IPS-11a (cell line): ENCODE results near the gene NTM.

ENCODE experiments used
- H3K4me3 ChIP-seq: one replicate; pipeline ENCODE4 v1.5.1; 2013; ENCODE audit warnings: low read depth, low read length, control low read depth

Gene NTM

GRCh38 chr11:132211479-132211878, 841.1 kb downstream of the NTM start:
- no peak overlapping the region for H3K4me3 ChIP-seq

GRCh38 chr11:132217856-132218255, 847.4 kb downstream of the NTM start:
- H3K4me3 ChIP-seq, result no peak overlapping the region

- H3K4me3 ChIP-seq, result no peak overlapping the region
These were observed 850.1 kb downstream of the NTM start for GRCh38 chr11:132220474-132220873.

- no peak overlapping the region for H3K4me3 ChIP-seq
These were observed 851.9 kb downstream of the NTM start for GRCh38 chr11:132222345-132222744.

GRCh38 chr11:132226522-132226921, 856.1 kb downstream of the NTM start:
- H3K4me3 ChIP-seq, result no peak overlapping the region

GRCh38 chr11:132228746-132229325, 858.4 kb downstream of the NTM start:
- no peak overlapping the region for H3K4me3 ChIP-seq

- no peak overlapping the region for H3K4me3 ChIP-seq
These were observed 861.4 kb downstream of the NTM start for GRCh38 chr11:132231656-132232347.

GRCh38 chr11:132234878-132235277, 864.5 kb downstream of the NTM start:
- no peak overlapping the region for H3K4me3 ChIP-seq

- no peak overlapping the region for H3K4me3 ChIP-seq
These were observed 867.4 kb downstream of the NTM start for GRCh38 chr11:132237781-132238180.

GRCh38 chr11:132238331-132238866, 868.0 kb downstream of the NTM start:
- no peak overlapping the region for H3K4me3 ChIP-seq

GRCh38 chr11:132240374-132240773, 870.0 kb downstream of the NTM start:
- no peak overlapping the region for H3K4me3 ChIP-seq

GRCh38 chr11:132242632-132243031, 872.2 kb downstream of the NTM start:
- H3K4me3 ChIP-seq, result no peak overlapping the region

- no peak overlapping the region for H3K4me3 ChIP-seq
These were observed 874.4 kb downstream of the NTM start for GRCh38 chr11:132244846-132245245.

GRCh38 chr11:132245403-132246385, 875.3 kb downstream of the NTM start:
- no peak overlapping the region for H3K4me3 ChIP-seq

- H3K4me3 ChIP-seq, result no peak overlapping the region
These were observed 878.2 kb downstream of the NTM start for GRCh38 chr11:132248580-132248979.

- H3K4me3 ChIP-seq, result no peak overlapping the region
These were observed 878.8 kb downstream of the NTM start for GRCh38 chr11:132249256-132249655.

- H3K4me3 ChIP-seq, result no peak overlapping the region
These were observed 880.6 kb downstream of the NTM start for GRCh38 chr11:132251061-132251460.

- no peak overlapping the region for H3K4me3 ChIP-seq
These were observed 883.3 kb downstream of the NTM start for GRCh38 chr11:132253469-132254264.

GRCh38 chr11:132254906-132255305, 884.5 kb downstream of the NTM start:
- H3K4me3 ChIP-seq, result no peak overlapping the region

- no peak overlapping the region for H3K4me3 ChIP-seq
These were observed 886.3 kb downstream of the NTM start for GRCh38 chr11:132256528-132257279.
